Peyer's patch (tissue), 4 donors: ENCODE measurements around the gene MPV17L2. TPM values are rescaled to one million over a fixed set of nuclear protein-coding genes. Genes with fewer than 3 reads are reported as not detected.

Source experiments
- DNase-seq, 3 donors: peaks; one replicate each; pipeline ENCODE4 v3.0.0-alpha.2; 2017 to 2019
- H3K27ac ChIP-seq, 4 donors: fragments of 200-600 bp; sonication (generic); one replicate each; pipeline ENCODE4 v1.5.1; 2016 to 2019
- H3K27me3 ChIP-seq, 2 donors: fragments of 200-600 bp; sonication (generic); one replicate each; pipeline ENCODE4 v1.5.1; 2019
- H3K36me3 ChIP-seq, 3 donors: fragments of 200-600 bp; sonication (generic); one replicate each; pipeline ENCODE4 v1.5.1; 2016 to 2019
- H3K4me1 ChIP-seq, 4 donors: fragments of 200-600 bp; sonication (generic); one replicate each; pipeline ENCODE4 v1.5.1; 2016 to 2019
- H3K4me3 ChIP-seq, 4 donors: fragments of 200-600 bp; sonication (generic); 1 replicate in 3 of 4; 2 replicates in 1 of 4; pipeline ENCODE4 v1.5.1; 2016 to 2019; ENCODE audit warnings: mild to moderate bottlenecking in 1 of 4
- H3K9me3 ChIP-seq, 4 donors: fragments of 200-600 bp; sonication (generic); one replicate each; pipeline ENCODE4 v1.5.1; 2016 to 2019; ENCODE audit warnings: mild to moderate bottlenecking in 1 of 4
- CTCF ChIP-seq, 6 experiments: fragments of 450-650 bp in 4 of 6; fragments of 200-600 bp in 2 of 6; sonication (generic) in 1 of 6; IDR thresholded peaks; one replicate each; pipeline ENCODE4 v1.5.1; 2017 to 2019; ENCODE audit warnings: antibody characterized with exemption in 6 of 6, mild to moderate bottlenecking in 3 of 6, moderate library complexity in 1 of 6
- POLR2A ChIP-seq, 2 donors: fragments of 450-650 bp; IDR thresholded peaks; one replicate each; pipeline ENCODE4 v1.5.1; 2017; ENCODE audit warnings: antibody characterized with exemption in 2 of 2, mild to moderate bottlenecking in 2 of 2, moderate library complexity in 2 of 2
- total RNA-seq, 4 donors: library from RNA; depleted of rRNA; stranded (reverse); fragments of >200 nt; gene quantifications; one replicate each; pipeline ENCODE4 v1.1.0, GENCODE V29; 2016

Gene MPV17L2
- total RNA-seq, 4 donors from 2014 or later: 4.1 to 19.6 (median 16.0) TPM

DNA sequence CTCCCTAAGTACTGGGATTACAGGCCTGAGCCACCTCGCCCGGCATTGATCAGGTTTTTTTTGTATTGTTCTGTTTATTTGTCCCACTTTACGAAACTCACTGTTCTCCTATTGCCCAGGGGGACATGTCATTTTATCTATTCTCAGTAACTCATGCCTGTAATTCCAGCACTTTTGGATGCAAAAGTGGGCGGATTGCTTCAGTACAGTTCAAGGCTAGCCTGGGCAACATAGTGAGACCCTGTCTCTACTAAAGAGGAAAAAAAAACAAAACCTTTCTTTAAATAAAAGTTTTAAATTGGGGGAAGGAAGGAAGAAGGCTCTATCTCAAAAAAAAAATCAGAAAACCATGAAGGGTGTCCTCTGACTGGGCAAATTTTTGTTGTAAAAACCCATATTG, 2.7 kb upstream of the MPV17L2 start:
- Histone ChIP-seq H3K9me3 (peaks cover 0 to 4% (median 0%) of the 10 kb centered on the region in 4 donors), H3K27me3 (no peaks in the 10 kb centered on the region), H3K27ac (no peak overlapping the region), H3K4me3 (no peak overlapping the region), H3K36me3 (no peaks in the 10 kb centered on the region), H3K4me1 (peaks cover 0 to 16% (median 12%) of the 10 kb centered on the region in 4 donors)
- DNase-seq: no peak
- TF ChIP-seq POLR2A (IDR thresholded peaks at IDR 0.05) (no peak), CTCF (IDR thresholded peaks at IDR 0.05) (no peak)

GRCh38 chr19:18191640-18192062, 1.4 kb upstream of the MPV17L2 start:
- H3K27me3 ChIP-seq: no peaks in the 10 kb centered on the region
- H3K9me3 ChIP-seq: peaks cover 0 to 4% (median 0%) of the 10 kb centered on the region in 4 donors
- peak overlapping the region in 3 of 4 donors; percentile 47 to 61 (median 57) for H3K4me3 ChIP-seq
- TF ChIP-seq POLR2A (IDR thresholded peaks at IDR 0.05) (no peak), CTCF (IDR thresholded peaks at IDR 0.05) (no peak)
- H3K27ac ChIP-seq: peak overlapping the region; percentile 91 to 97 (median 94)
- peaks cover 0 to 8% (median 0%) of the 10 kb centered on the region in 3 donors for H3K36me3 ChIP-seq
- no peak for DNase-seq
- H3K4me1 ChIP-seq: peaks cover 0 to 16% (median 12%) of the 10 kb centered on the region in 4 donors

DNA sequence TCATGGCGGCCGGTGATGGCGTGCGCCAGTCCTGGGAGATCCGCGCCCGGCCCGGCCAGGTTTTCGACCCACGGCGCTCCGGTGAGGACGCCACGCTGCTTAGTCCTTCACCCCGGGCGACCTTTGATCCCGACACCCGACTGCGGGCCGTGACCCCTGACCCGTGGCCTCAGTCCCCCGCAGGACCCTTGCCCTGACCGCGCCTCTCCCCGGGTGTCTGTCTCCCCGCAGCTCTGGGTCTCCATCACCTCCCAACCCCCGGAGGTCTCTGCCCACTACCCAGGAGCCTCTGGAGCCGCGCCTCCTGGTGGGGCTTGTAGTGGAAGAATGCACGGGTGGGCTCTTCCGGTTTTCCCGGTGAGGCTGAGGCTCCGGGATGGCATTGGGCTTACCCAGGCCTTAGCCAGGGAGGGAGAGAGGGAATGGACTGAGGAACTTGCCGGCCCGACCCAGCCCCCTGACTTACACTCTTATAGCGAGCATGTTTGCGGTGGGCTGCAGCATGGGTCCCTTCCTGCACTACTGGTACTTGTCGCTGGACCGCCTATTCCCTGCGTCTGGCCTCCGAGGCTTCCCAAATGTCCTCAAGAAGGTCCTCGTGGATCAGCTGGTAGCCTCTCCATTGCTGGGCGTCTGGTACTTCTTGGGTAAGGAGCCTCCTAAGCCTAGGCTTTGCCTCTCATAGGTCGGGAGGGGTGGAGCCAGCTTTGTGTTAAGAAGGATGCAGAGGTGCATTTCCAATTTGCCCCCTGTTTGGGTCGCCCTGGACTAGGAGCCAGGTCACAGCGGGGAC, 566 bp downstream of the MPV17L2 start:
- H3K27ac ChIP-seq: peak overlapping the region; percentile 78 to 95 (median 86)
- no peaks in the 10 kb centered on the region for H3K27me3 ChIP-seq
- peak overlapping the region; percentile 59 to 95 (median 83) for H3K4me3 ChIP-seq
- no peak for TF ChIP-seq POLR2A (IDR thresholded peaks at IDR 0.05)
- no peak for TF ChIP-seq CTCF (IDR thresholded peaks at IDR 0.05)
- H3K36me3 ChIP-seq: peaks cover 0 to 24% (median 0%) of the 10 kb centered on the region in 3 donors
- peaks cover 0 to 4% (median 0%) of the 10 kb centered on the region in 4 donors for H3K9me3 ChIP-seq
- no peak for DNase-seq
- H3K4me1 ChIP-seq: peaks cover 0 to 16% (median 12%) of the 10 kb centered on the region in 4 donors

GRCh38 chr19:18194181-18194530, 1.1 kb downstream of the MPV17L2 start:
- TF ChIP-seq CTCF (IDR thresholded peaks at IDR 0.05) (no peak), POLR2A (IDR thresholded peaks at IDR 0.05) (no peak)
- no peak for DNase-seq
- H3K36me3 ChIP-seq: peaks cover 0 to 28% (median 0%) of the 10 kb centered on the region in 3 donors

GRCh38 chr19:18194554-18195238, 1.7 kb downstream of the MPV17L2 start:
- Histone ChIP-seq H3K9me3 (peaks cover 0 to 4% (median 0%) of the 10 kb centered on the region in 4 donors), H3K27me3 (no peaks in the 10 kb centered on the region), H3K27ac (peak overlapping the region; percentile 9 to 95 (median 74)), H3K36me3 (peaks cover 0 to 28% (median 0%) of the 10 kb centered on the region in 3 donors), H3K4me3 (peak overlapping the region in 2 of 4 donors; percentile 6 to 92), H3K4me1 (peaks cover 0 to 16% (median 12%) of the 10 kb centered on the region in 4 donors)
- TF ChIP-seq POLR2A (IDR thresholded peaks at IDR 0.05): no peak
- no peak for TF ChIP-seq CTCF (IDR thresholded peaks at IDR 0.05)
- DNase-seq: peak in 2 of 3 donors; percentile 58 to 67

More at GRCh38 chr19:18194181-18194530, 1.1 kb downstream of the MPV17L2 start:
- Histone ChIP-seq H3K4me3 (peak overlapping the region in 3 of 4 donors; percentile 74 to 95 (median 92)), H3K27me3 (no peaks in the 10 kb centered on the region), H3K9me3 (peaks cover 0 to 4% (median 0%) of the 10 kb centered on the region in 4 donors), H3K4me1 (peaks cover 0 to 16% (median 12%) of the 10 kb centered on the region in 4 donors), H3K27ac (peak overlapping the region in 2 of 4 donors; percentile 91 to 95)
